ENCODE results near the gene ITPRIPL1. TPM values are rescaled to one million over a fixed set of nuclear protein-coding genes. Genes with fewer than 3 reads are reported as not detected.

The ITPRIPL1 gene
- total RNA-seq, 2 experiments from 2014 or later: 8.1 to 13.5 TPM

DNA sequence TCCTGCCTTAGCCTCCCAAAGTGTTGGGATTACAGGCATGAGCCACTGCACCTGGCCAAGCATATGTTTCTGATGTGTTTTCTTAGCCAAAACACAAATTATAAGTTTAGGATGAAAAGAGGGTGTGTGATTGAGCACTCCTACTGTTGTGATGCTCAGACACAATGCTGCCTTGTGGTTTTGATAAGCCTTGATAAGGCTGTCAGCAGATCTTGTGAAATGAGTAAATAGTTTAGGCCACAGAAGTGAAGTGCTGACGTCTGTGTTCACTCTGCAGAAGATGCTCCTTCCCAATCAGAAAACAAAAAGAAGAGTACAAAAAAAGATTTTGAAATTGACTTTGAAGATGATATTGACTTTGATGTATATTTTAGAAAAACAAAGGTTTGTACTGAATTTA lies 34.7 kb downstream of the ITPRIPL1 start:
- BruUV-seq (replicated peaks): no TSS peak
- H3K27ac ChIP-seq (ENCODE audit: low read depth, low read length, poor library complexity, severe bottlenecking): no peak overlapping the region
- H4K20me1 ChIP-seq (ENCODE audit: insufficient read depth, low read length): no peaks in the 10 kb centered on the region
- no peak for DNase-seq (ENCODE audit: low spot score)
- peaks cover 96% of the 10 kb centered on the region for H3K36me3 ChIP-seq (ENCODE audit: insufficient read depth, low read length)
- no peak overlapping the region for H3K4me3 ChIP-seq (ENCODE audit: low read depth, low read length, poor library complexity, severe bottlenecking)
- H3K9me2 ChIP-seq (ENCODE audit: insufficient read depth, low read length): no peaks in the 10 kb centered on the region
- H3K79me2 ChIP-seq (ENCODE audit: insufficient read depth, low read depth, low read length): no peaks in the 10 kb centered on the region
- H3K4me2 ChIP-seq (ENCODE audit: low read length): no peak overlapping the region
- ChIA-PET POLR2A (no interaction called here), CTCF (ENCODE audit: unreplicated experiment) (no interaction called here)
- no peak for TF ChIP-seq EZH2phosphoT487 (IDR thresholded peaks at IDR 0.05; ENCODE audit: borderline replicate concordance, low read depth, low read length)
- TF ChIP-seq, protein P1, sequence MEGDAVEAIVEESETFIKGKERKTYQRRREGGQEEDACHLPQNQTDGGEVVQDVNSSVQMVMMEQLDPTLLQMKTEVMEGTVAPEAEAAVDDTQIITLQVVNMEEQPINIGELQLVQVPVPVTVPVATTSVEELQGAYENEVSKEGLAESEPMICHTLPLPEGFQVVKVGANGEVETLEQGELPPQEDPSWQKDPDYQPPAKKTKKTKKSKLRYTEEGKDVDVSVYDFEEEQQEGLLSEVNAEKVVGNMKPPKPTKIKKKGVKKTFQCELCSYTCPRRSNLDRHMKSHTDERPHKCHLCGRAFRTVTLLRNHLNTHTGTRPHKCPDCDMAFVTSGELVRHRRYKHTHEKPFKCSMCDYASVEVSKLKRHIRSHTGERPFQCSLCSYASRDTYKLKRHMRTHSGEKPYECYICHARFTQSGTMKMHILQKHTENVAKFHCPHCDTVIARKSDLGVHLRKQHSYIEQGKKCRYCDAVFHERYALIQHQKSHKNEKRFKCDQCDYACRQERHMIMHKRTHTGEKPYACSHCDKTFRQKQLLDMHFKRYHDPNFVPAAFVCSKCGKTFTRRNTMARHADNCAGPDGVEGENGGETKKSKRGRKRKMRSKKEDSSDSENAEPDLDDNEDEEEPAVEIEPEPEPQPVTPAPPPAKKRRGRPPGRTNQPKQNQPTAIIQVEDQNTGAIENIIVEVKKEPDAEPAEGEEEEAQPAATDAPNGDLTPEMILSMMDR (conservative IDR thresholded peaks at IDR 0.05; ENCODE audit: low read length): no peak
- intact Hi-C loops (cut with micrococcal nuclease; ENCODE audit: unreplicated experiment): no loop called here
- no peaks in the 10 kb centered on the region for H3K4me1 ChIP-seq (ENCODE audit: insufficient read depth, low read length, poor library complexity, severe bottlenecking)
- no peak overlapping the region for H2AFZ ChIP-seq (ENCODE audit: low read length)
- H3K9me3 ChIP-seq (ENCODE audit: low read length): no peaks in the 10 kb centered on the region

DNA sequence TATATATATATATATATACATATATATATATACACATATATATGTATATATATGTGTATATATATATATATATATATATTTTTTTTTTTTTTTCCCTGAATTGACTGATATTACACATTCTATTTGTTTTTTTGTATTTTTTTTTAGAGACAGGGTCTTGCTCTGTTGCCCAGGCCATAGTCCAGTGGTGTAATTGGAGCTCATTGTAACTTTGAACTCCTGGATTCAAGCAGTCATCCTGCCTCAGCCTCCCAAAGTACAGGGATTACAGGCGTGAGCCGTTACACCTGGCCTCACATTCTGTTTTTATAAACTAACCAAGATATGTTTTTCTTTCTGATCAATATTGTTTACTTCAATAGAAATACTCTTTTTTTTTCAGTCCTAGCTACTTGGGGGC lies 36.6 kb downstream of the ITPRIPL1 start:
- no peak overlapping the region for H3K4me3 ChIP-seq (ENCODE audit: low read depth, low read length, poor library complexity, severe bottlenecking)
- H3K27ac ChIP-seq (ENCODE audit: low read depth, low read length, poor library complexity, severe bottlenecking): no peak overlapping the region
- TF ChIP-seq, protein P1 (conservative IDR thresholded peaks at IDR 0.05; ENCODE audit: low read length): no peak
- no peak for TF ChIP-seq EZH2phosphoT487 (IDR thresholded peaks at IDR 0.05; ENCODE audit: borderline replicate concordance, low read depth, low read length)
- H3K36me3 ChIP-seq (ENCODE audit: insufficient read depth, low read length): peaks cover 97% of the 10 kb centered on the region
- intact Hi-C loops (cut with micrococcal nuclease; ENCODE audit: unreplicated experiment): no loop called here
- H3K9me3 ChIP-seq (ENCODE audit: low read length): no peaks in the 10 kb centered on the region
- ChIA-PET CTCF (ENCODE audit: unreplicated experiment) (no interaction called here), POLR2A (no interaction called here)
- H4K20me1 ChIP-seq (ENCODE audit: insufficient read depth, low read length): no peaks in the 10 kb centered on the region
- H2AFZ ChIP-seq (ENCODE audit: low read length): no peak overlapping the region
- no peak overlapping the region for H3K4me2 ChIP-seq (ENCODE audit: low read length)
- DNase-seq (ENCODE audit: low spot score): no peak
- H3K79me2 ChIP-seq (ENCODE audit: insufficient read depth, low read depth, low read length): no peaks in the 10 kb centered on the region
- no peaks in the 10 kb centered on the region for H3K4me1 ChIP-seq (ENCODE audit: insufficient read depth, low read length, poor library complexity, severe bottlenecking)
- BruUV-seq (replicated peaks): no TSS peak
- H3K9me2 ChIP-seq (ENCODE audit: insufficient read depth, low read length): no peaks in the 10 kb centered on the region

DNA sequence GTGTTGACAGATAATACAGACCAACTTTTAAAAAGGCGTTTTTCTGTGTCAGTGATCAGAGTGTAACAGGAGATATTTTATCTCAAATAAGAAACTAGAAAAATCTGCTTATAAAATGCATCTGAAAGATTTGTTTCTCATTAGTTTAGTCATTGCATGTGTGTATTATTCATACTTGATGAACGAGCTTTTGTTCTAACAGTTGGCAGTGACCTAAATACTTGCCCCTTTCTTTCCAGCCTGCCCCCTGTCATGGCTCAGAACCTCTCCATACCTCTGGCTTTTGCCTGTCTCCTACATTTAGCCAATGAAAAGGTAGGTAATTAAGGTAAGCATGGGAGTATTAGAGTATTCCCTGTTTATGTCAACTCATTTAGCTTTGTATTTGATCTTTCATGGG lies 44.1 kb downstream of the ITPRIPL1 start:
- H3K4me2 ChIP-seq (ENCODE audit: low read length): no peak overlapping the region
- no peak overlapping the region for H3K4me3 ChIP-seq (ENCODE audit: low read depth, low read length, poor library complexity, severe bottlenecking)
- ChIA-PET POLR2A (interaction anchor here (0.5 to 1.2 kb wide), 2 partner anchors 13 to 63 kb away, joined by 3 read pairs; no protein-coding TSS in a partner anchor), CTCF (ENCODE audit: unreplicated experiment) (no interaction called here)
- H3K36me3 ChIP-seq (ENCODE audit: insufficient read depth, low read length): peaks cover 97% of the 10 kb centered on the region
- no peak overlapping the region for H2AFZ ChIP-seq (ENCODE audit: low read length)
- no peaks in the 10 kb centered on the region for H3K9me3 ChIP-seq (ENCODE audit: low read length)
- no peak overlapping the region for H3K27ac ChIP-seq (ENCODE audit: low read depth, low read length, poor library complexity, severe bottlenecking)
- H3K9me2 ChIP-seq (ENCODE audit: insufficient read depth, low read length): no peaks in the 10 kb centered on the region
- no TSS peak for BruUV-seq (replicated peaks)
- TF ChIP-seq, protein P1 (conservative IDR thresholded peaks at IDR 0.05; ENCODE audit: low read length): no peak
- no peak for TF ChIP-seq EZH2phosphoT487 (IDR thresholded peaks at IDR 0.05; ENCODE audit: borderline replicate concordance, low read depth, low read length)
- H3K79me2 ChIP-seq (ENCODE audit: insufficient read depth, low read depth, low read length): no peaks in the 10 kb centered on the region
- intact Hi-C loops (cut with micrococcal nuclease; ENCODE audit: unreplicated experiment): loop anchor here (5.0 kb wide), 1 partner anchor 138 kb away; the partner anchor contains the start of gene NEURL3
- no peaks in the 10 kb centered on the region for H4K20me1 ChIP-seq (ENCODE audit: insufficient read depth, low read length)
- H3K4me1 ChIP-seq (ENCODE audit: insufficient read depth, low read length, poor library complexity, severe bottlenecking): no peaks in the 10 kb centered on the region
- DNase-seq (ENCODE audit: low spot score): no peak
